ENCODE measurements around the gene PVALB. TPM values are rescaled to one million over a fixed set of nuclear protein-coding genes. Genes with fewer than 3 reads are reported as not detected.

PVALB gene
- total and polyA plus RNA-seq, 10 of the 15 experiments (the other 5 are each of a cell fraction or from before 2014, with no cell fraction given): not detected

DNA sequence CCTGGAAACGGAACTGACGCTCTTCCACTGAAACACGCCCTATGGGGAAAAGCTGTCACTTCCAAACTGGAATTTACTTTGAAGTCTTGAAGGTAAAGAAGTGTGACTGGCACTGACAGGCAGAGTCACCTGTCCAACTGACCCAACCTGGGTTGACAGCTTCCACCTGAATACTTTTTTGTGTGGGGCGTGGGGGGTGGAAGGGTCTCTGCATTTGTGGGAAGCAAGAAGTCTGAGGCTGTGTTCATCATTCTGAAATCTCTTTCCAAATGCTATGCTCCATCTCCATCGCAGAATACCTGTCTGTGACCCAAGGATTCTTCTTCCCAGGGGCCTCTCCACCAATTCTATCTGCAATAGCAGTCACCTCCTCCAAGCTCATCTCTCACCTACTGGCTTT, 48.7 kb downstream of the PVALB start:
- Histone ChIP-seq H3K36me3 (ENCODE audit: control insufficient read depth in 2 of 2, insufficient read depth in 2 of 2, low read length in 1 of 2) (no peaks in the 10 kb centered on the region; a peak in 1 of 4 replicates), H3K79me2 (ENCODE audit: control insufficient read depth, insufficient read depth, low read length) (no peaks in the 10 kb centered on the region), H3K4me2 (ENCODE audit: control insufficient read depth, insufficient read depth) (no peak overlapping the region), H3K27me3 (replicated peaks in 1 of 2; ENCODE audit: control insufficient read depth in 2 of 2, insufficient read depth in 2 of 2, low read length in 1 of 2) (no peaks in the 10 kb centered on the region; a peak in 1 of 4 replicates), H3K4me1 (ENCODE audit: control insufficient read depth, insufficient read depth, low read length) (no peaks in the 10 kb centered on the region), H3K9me3 (replicated peaks; ENCODE audit: control insufficient read depth, insufficient read depth, low read length) (no peaks in the 10 kb centered on the region), H2AFZ (ENCODE audit: control insufficient read depth, low read depth, low read length) (no peak overlapping the region), H4K20me1 (ENCODE audit: control insufficient read depth, insufficient read depth) (0 out of 2 replicates have a peak, but pooled peaks cover 3% of the 10 kb centered on the region), H3K27ac (ENCODE audit: control insufficient read depth, insufficient read depth) (no peak overlapping the region), H3K9ac (ENCODE audit: control insufficient read depth, insufficient read depth, low read length) (no peak overlapping the region), H3K4me3 (no peak overlapping the region)
- ChIA-PET CTCF (no interaction called here), POLR2A (no interaction called here), SMC1A (ENCODE audit: uncharacterized antibody, unreplicated experiment) (interaction anchor here (1.5 kb wide), 1 partner anchor 10 kb away, joined by 4 read pairs; no protein-coding TSS in a partner anchor), RAD21 (ENCODE audit: unreplicated experiment) (no interaction called here)
- no peak for TF ChIP-seq SIX5 (IDR thresholded peaks at IDR 0.05; ENCODE audit: low read depth, low read length, severe bottlenecking)
- no peak for TF ChIP-seq EGR1 (IDR thresholded peaks at IDR 0.05; ENCODE audit: borderline replicate concordance in 1 of 2, low read depth in 2 of 2, low read length in 2 of 2)
- TF ChIP-seq RB1 (IDR thresholded peaks at IDR 0.05; ENCODE audit: borderline replicate concordance): no peak
- TF ChIP-seq BACH1 (IDR thresholded peaks at IDR 0.05; ENCODE audit: borderline replicate concordance): no peak
- TF ChIP-seq RELB (IDR thresholded peaks at IDR 0.05; ENCODE audit: low read depth): no peak
- no peak for TF ChIP-seq SIN3A (IDR thresholded peaks at IDR 0.05; ENCODE audit: low read depth, low read length)
- TF ChIP-seq, protein P1, sequence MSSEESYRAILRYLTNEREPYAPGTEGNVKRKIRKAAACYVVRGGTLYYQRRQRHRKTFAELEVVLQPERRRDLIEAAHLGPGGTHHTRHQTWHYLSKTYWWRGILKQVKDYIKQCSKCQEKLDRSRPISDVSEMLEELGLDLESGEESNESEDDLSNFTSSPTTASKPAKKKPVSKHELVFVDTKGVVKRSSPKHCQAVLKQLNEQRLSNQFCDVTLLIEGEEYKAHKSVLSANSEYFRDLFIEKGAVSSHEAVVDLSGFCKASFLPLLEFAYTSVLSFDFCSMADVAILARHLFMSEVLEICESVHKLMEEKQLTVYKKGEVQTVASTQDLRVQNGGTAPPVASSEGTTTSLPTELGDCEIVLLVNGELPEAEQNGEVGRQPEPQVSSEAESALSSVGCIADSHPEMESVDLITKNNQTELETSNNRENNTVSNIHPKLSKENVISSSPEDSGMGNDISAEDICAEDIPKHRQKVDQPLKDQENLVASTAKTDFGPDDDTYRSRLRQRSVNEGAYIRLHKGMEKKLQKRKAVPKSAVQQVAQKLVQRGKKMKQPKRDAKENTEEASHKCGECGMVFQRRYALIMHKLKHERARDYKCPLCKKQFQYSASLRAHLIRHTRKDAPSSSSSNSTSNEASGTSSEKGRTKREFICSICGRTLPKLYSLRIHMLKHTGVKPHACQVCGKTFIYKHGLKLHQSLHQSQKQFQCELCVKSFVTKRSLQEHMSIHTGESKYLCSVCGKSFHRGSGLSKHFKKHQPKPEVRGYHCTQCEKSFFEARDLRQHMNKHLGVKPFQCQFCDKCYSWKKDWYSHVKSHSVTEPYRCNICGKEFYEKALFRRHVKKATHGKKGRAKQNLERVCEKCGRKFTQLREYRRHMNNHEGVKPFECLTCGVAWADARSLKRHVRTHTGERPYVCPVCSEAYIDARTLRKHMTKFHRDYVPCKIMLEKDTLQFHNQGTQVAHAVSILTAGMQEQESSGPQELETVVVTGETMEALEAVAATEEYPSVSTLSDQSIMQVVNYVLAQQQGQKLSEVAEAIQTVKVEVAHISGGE (CRISPR knock-in tag; IDR thresholded peaks at IDR 0.05): no peak
- no peak for TF ChIP-seq SREBF1 (IDR thresholded peaks at IDR 0.05; ENCODE audit: low read length)
- no peak for TF ChIP-seq NKRF (conservative IDR thresholded peaks at IDR 0.05)
- 83% methylated on average over 5 of the region's 5 CpGs for WGBS (ENCODE audit: insufficient coverage, insufficient replicate concordance, low lambda C conversion rate, missing lambda C conversion rate)
- in situ Hi-C loops (cut with MboI) (no loop called here), intact Hi-C loops (cut with micrococcal nuclease; ENCODE audit: unreplicated experiment) (no loop called here)
- FAIRE-seq (no peak), ATAC-seq (no peak), DNase-seq (ENCODE audit: low read depth, low spot score) (no peak)
- BruUV-seq (replicated peaks): no TSS peak

Data from GM12878 (cell line).